Endothelial cell of umbilical vein (primary cell): ENCODE results near the gene GNL2. TPM values are rescaled to one million over a fixed set of nuclear protein-coding genes. Genes with fewer than 3 reads are reported as not detected.

Experiments
- BruUV-seq: library from RNA; stranded (reverse); fragments of 400-500 nt; replicated peaks from 2 replicates; lab custom pipeline; 2021; lab: Mats Ljungman, UMichigan
- CTCF ChIA-PET: fragments of 300-600, 350-600 bp; sonication (Branson Sonifier 250); formaldehyde crosslinking; loops from one replicate; lab custom pipeline; 2021; ENCODE audit warnings: antibody characterized with exemption, inconsistent platforms; lab: Charles Lee
- POLR2A ChIA-PET: fragments of 300-600, 350-600 bp; sonication (Branson Sonifier 250); formaldehyde crosslinking; loops from one replicate; lab custom pipeline; 2021; ENCODE audit warnings: antibody characterized with exemption, inconsistent platforms; lab: Charles Lee
- DNase-seq: peaks from one replicate; pipeline ENCODE4 v3.0.0-alpha.2; 2011; ENCODE audit warnings: low read depth, low spot score
- FAIRE-seq: peaks from 2 replicates; lab custom pipeline; 2011; peaks lifted over from hg19 to GRCh38; lab: Jason Lieb, UNC
- H2AFZ ChIP-seq: 2 replicates; pipeline ENCODE4 v1.6.0; 2012; ENCODE audit warnings: low read depth, low read length, control low read depth, inconsistent platforms
- H3K27ac ChIP-seq: 2 replicates; pipeline ENCODE4 v1.5.1; 2011; ENCODE audit warnings: low read depth, mild to moderate bottlenecking, control low read depth, low read length, moderate library complexity; ENCODE audit not compliant: insufficient read depth
- H3K27me3 ChIP-seq, 2 experiments: 2 replicates each; pipeline versions ENCODE4 v1.6.0 to v1.6.1; 2011; ENCODE audit warnings: low read length in 2 of 2, mixed read lengths in 1 of 2; ENCODE audit not compliant: control insufficient read depth in 2 of 2, insufficient read depth in 2 of 2
- H3K36me3 ChIP-seq, 2 experiments: 2 replicates in 1 of 2; 3 replicates in 1 of 2; pipeline ENCODE4 v1.5.1; 2011; ENCODE audit warnings: low read length in 2 of 2, mild to moderate bottlenecking in 1 of 2, moderate library complexity in 1 of 2; ENCODE audit not compliant: control insufficient read depth in 2 of 2, insufficient read depth in 2 of 2; ENCODE audit errors: extremely low read depth in 1 of 2
- H3K4me1 ChIP-seq: 3 replicates; pipeline ENCODE4 v1.5.1; 2011; ENCODE audit warnings: mild to moderate bottlenecking, low read length; ENCODE audit not compliant: control insufficient read depth, insufficient read depth; ENCODE audit errors: extremely low read depth
- H3K4me2 ChIP-seq: 2 replicates; pipeline ENCODE4 v1.6.1; 2011; ENCODE audit warnings: low read length, control low read depth, mixed read lengths; ENCODE audit not compliant: insufficient read depth
- H3K4me3 ChIP-seq, 3 experiments: fragments of 200-600 bp in 1 of 3; sonication (generic), shearing (Covaris generic) in 1 of 3; replicated peaks in 1 of 3; 2 replicates each; pipeline ENCODE4 v1.5.1; 2011 to 2016; ENCODE audit warnings: control low read depth in 3 of 3, low read length in 3 of 3, mild to moderate bottlenecking in 2 of 3, inconsistent platforms in 1 of 3, low read depth in 1 of 3, moderate library complexity in 1 of 3; ENCODE audit not compliant: insufficient read depth in 1 of 3
- H3K79me2 ChIP-seq: 2 replicates; pipeline ENCODE4 v1.6.0; 2012; ENCODE audit warnings: low read length, inconsistent platforms; ENCODE audit not compliant: control insufficient read depth, insufficient read depth
- H3K9ac ChIP-seq: replicated peaks from 2 replicates; pipeline ENCODE3; 2011; ENCODE audit warnings: low read length, control low read depth; ENCODE audit not compliant: insufficient read depth; ENCODE audit errors: extremely low read depth
- H3K9me1 ChIP-seq: replicated peaks from 3 replicates; pipeline ENCODE4 v1.6.0; 2011; ENCODE audit warnings: mild to moderate bottlenecking, low read length; ENCODE audit not compliant: control insufficient read depth, insufficient read depth; ENCODE audit errors: extremely low read depth
- H3K9me3 ChIP-seq: replicated peaks from 2 replicates; pipeline ENCODE4 v1.5.1; 2012; ENCODE audit warnings: low read length, inconsistent platforms; ENCODE audit not compliant: control insufficient read depth, insufficient read depth
- H4K20me1 ChIP-seq: replicated peaks from 2 replicates; pipeline ENCODE3; 2011; ENCODE audit warnings: mild to moderate bottlenecking, low read length; ENCODE audit not compliant: control insufficient read depth, insufficient read depth; ENCODE audit errors: extremely low read depth
- EZH2 ChIP-seq: IDR thresholded peaks from 2 replicates; pipeline ENCODE4 v1.6.1; 2012; ENCODE audit warnings: borderline replicate concordance, low read depth, mild to moderate bottlenecking, moderate library complexity, low read length, inconsistent platforms; ENCODE audit not compliant: severe bottlenecking
- FOS ChIP-seq: IDR thresholded peaks from 2 replicates; pipeline ENCODE4 v1.6.1; 2011; ENCODE audit warnings: mild to moderate bottlenecking, low read length, moderate library complexity, borderline replicate concordance; ENCODE audit not compliant: insufficient read depth
- GATA2 ChIP-seq: IDR thresholded peaks from 2 replicates; pipeline ENCODE4 v1.7.0; 2011; ENCODE audit warnings: low read depth, mild to moderate bottlenecking, moderate library complexity, mixed read lengths, low read length; ENCODE audit not compliant: insufficient read length, insufficient read depth
- JUN ChIP-seq: IDR thresholded peaks from 2 replicates; pipeline ENCODE4 v1.6.1; 2011; ENCODE audit warnings: borderline replicate concordance, low read depth; ENCODE audit not compliant: insufficient read length, insufficient read depth
- MYC ChIP-seq: IDR thresholded peaks from one replicate; pipeline ENCODE4 v1.6.1; 2011; ENCODE audit warnings: mild to moderate bottlenecking, low read depth, low read length
- POLR2A ChIP-seq: IDR thresholded peaks from 2 replicates; pipeline ENCODE4 v1.6.1; 2012; ENCODE audit warnings: low read depth, mild to moderate bottlenecking, control low read depth, low read length
- POLR2AphosphoS5 ChIP-seq: IDR thresholded peaks from 2 replicates; pipeline ENCODE4 v1.6.1; 2012; ENCODE audit warnings: low read depth, mild to moderate bottlenecking, control low read depth, low read length, moderate library complexity; ENCODE audit not compliant: insufficient read depth
- dilution Hi-C: fragments of 300-500 bp; cut with MboI; formaldehyde crosslinking; loops from one replicate; pipeline ENCODE4 v1.15.0; 2019; ENCODE audit warnings: low sequenced_read_pairs; ENCODE audit not compliant: extremely low pct_ligation_motif_present
- intact Hi-C: fragments of 100-400 bp; cut with micrococcal nuclease; formaldehyde crosslinking; loops from one replicate; pipeline ENCODE4 v1.10.0; 2022
- polyA plus RNA-seq, 4 experiments: library from polyadenylated mRNA; depleted of rRNA in 3 of 4; stranded (reverse) in 3 of 4; unstranded in 1 of 4; fragments of >200 nt; gene quantifications; 2 replicates each; pipeline versions ENCODE4 v1.2.1 to v1.2.3, GENCODE V29; 2011 to 2012; ENCODE audit warnings: missing spikeins in 1 of 4
- total RNA-seq: library from RNA; stranded (reverse); gene quantifications from 2 replicates; pipeline ENCODE4 v1.2.3, GENCODE V29; 2021
- TF ChIP-seq, protein P1 (sequence below): IDR thresholded peaks from 2 replicates; pipeline ENCODE4 v1.6.1; 2011; ENCODE audit not compliant: insufficient read depth, insufficient read length
- TF ChIP-seq, protein P2 (sequence below), 2 donors: IDR thresholded peaks; 1 replicate in 1 of 2; 2 replicates in 1 of 2; pipeline ENCODE4 v1.5.1; 2011; ENCODE audit warnings: low read length in 2 of 2, mild to moderate bottlenecking in 2 of 2, moderate library complexity in 2 of 2, control low read depth in 1 of 2, inconsistent platforms in 1 of 2, low read depth in 1 of 2; ENCODE audit not compliant: insufficient read depth in 1 of 2; ENCODE audit errors: extremely low read depth in 1 of 2

Gene GNL2
- total and polyA plus RNA-seq, 2 donors (not counting 3 experiments of a cell fraction or from before 2014, with no cell fraction given): 18.0 to 55.5 TPM

DNA sequence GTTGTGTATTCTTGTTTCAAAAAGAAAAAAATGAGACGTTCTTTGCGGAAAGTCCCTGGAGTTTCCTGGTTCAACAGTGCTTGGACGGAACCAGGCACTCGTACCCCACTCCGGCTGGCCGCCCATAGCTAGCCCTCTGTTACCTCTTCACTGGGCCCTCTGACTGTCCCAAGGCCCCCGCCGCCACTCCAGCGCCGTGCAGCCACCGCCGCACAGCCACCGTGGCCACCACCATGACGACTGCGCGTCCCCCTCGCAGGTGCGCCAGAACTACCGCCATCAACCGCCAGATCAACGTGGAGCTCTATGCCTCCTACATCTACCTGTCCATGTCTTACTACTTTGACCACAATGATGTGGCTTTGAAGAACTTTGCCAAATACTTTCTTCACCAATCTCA, 51.2 kb downstream of the GNL2 start:
- intact Hi-C loops: no loop called here

More for the DNA sequence above, 51.2 kb downstream of the GNL2 start:
- POLR2A ChIA-PET: no interaction called here
- no peak overlapping the region for H3K9ac ChIP-seq
- FAIRE-seq (no peak), DNase-seq (no peak)
- H2AFZ ChIP-seq: no peak overlapping the region
- CTCF ChIA-PET: interaction anchor here (1.2 kb wide), 1 partner anchor 31 kb away, joined by 3 read pairs; no protein-coding TSS in a partner anchor
- H4K20me1 ChIP-seq: no peaks in the 10 kb centered on the region
- H3K4me3 ChIP-seq: no peak overlapping the region
- H3K36me3 ChIP-seq: peaks cover 10 to 18% of the 10 kb centered on the region in 2 experiments
- H3K4me1 ChIP-seq: no peaks in the 10 kb centered on the region
- H3K27me3 ChIP-seq: no peaks in the 10 kb centered on the region
- BruUV-seq: no TSS peak
- no peak overlapping the region for H3K27ac ChIP-seq
- H3K9me3 ChIP-seq: no peaks in the 10 kb centered on the region
- no peaks in the 10 kb centered on the region for H3K9me1 ChIP-seq
- no peak overlapping the region for H3K4me2 ChIP-seq
- dilution Hi-C loops: no loop called here
- TF ChIP-seq, protein P1, sequence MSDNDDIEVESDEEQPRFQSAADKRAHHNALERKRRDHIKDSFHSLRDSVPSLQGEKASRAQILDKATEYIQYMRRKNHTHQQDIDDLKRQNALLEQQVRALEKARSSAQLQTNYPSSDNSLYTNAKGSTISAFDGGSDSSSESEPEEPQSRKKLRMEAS: no peak
- TF ChIP-seq EZH2: no peak
- no peak for TF ChIP-seq GATA2
- TF ChIP-seq JUN: no peak
- TF ChIP-seq MYC: no peak
- no peak for TF ChIP-seq POLR2A
- no peak for TF ChIP-seq POLR2AphosphoS5
- TF ChIP-seq, protein P2, sequence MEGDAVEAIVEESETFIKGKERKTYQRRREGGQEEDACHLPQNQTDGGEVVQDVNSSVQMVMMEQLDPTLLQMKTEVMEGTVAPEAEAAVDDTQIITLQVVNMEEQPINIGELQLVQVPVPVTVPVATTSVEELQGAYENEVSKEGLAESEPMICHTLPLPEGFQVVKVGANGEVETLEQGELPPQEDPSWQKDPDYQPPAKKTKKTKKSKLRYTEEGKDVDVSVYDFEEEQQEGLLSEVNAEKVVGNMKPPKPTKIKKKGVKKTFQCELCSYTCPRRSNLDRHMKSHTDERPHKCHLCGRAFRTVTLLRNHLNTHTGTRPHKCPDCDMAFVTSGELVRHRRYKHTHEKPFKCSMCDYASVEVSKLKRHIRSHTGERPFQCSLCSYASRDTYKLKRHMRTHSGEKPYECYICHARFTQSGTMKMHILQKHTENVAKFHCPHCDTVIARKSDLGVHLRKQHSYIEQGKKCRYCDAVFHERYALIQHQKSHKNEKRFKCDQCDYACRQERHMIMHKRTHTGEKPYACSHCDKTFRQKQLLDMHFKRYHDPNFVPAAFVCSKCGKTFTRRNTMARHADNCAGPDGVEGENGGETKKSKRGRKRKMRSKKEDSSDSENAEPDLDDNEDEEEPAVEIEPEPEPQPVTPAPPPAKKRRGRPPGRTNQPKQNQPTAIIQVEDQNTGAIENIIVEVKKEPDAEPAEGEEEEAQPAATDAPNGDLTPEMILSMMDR (IDR thresholded peaks at IDR 0.05; ENCODE audit: extremely low read depth in 1 of 2, insufficient read depth in 1 of 2, low read depth in 1 of 2, low read length in 2 of 2): no peak
- TF ChIP-seq FOS: no peak
- peaks cover 4% of the 10 kb centered on the region for H3K79me2 ChIP-seq
